GM19397 (cell line): ENCODE results near the gene UBR2.
"Not testable (repeated sequence)": the region's sequence is repeated elsewhere in the genome, so short reads cannot be mapped to it uniquely, and the experiment has no call there.

Experiments
- ATAC-seq: cut with Tn5 transposase; IDR thresholded peaks from one replicate; pipeline ENCODE4 v1.9.1; 2021; ENCODE audit warnings: mild to moderate bottlenecking, moderate library complexity; ENCODE audit not compliant: unreplicated experiment

Gene UBR2

GRCh38 chr6:42690151-42690702 lies 126.4 kb downstream of the UBR2 start:
- ATAC-seq: no peak

GRCh38 chr6:42690872-42691271 lies 127.0 kb downstream of the UBR2 start:
- no peak for ATAC-seq

- no peak for ATAC-seq
These were observed 128.5 kb downstream of the UBR2 start for GRCh38 chr6:42692137-42692911.

- ATAC-seq: no peak
These were observed 130.0 kb downstream of the UBR2 start for GRCh38 chr6:42693725-42694323.

GRCh38 chr6:42694586-42694985 lies 130.8 kb downstream of the UBR2 start:
- no peak for ATAC-seq

- ATAC-seq: no peak
These were observed 132.9 kb downstream of the UBR2 start for GRCh38 chr6:42696526-42697267.

- no peak for ATAC-seq
These were observed 133.4 kb downstream of the UBR2 start for GRCh38 chr6:42697268-42697655.

- ATAC-seq: no peak
These were observed 134.4 kb downstream of the UBR2 start for GRCh38 chr6:42698217-42698616.

GRCh38 chr6:42702200-42702599 lies 138.4 kb downstream of the UBR2 start:
- no peak for ATAC-seq

- not testable (repeated sequence) for ATAC-seq
These were observed 139.0 kb downstream of the UBR2 start for GRCh38 chr6:42702786-42703185.

- no peak for ATAC-seq
These were observed 140.6 kb downstream of the UBR2 start for GRCh38 chr6:42704251-42704936.

- no peak for ATAC-seq
These were observed 141.1 kb downstream of the UBR2 start for GRCh38 chr6:42704937-42705374.

GRCh38 chr6:42707595-42707994 lies 143.8 kb downstream of the UBR2 start:
- ATAC-seq: no peak

- ATAC-seq: no peak
These were observed 144.3 kb downstream of the UBR2 start for GRCh38 chr6:42708096-42708495.

- ATAC-seq: no peak
These were observed 146.0 kb downstream of the UBR2 start for GRCh38 chr6:42709871-42710270.

- ATAC-seq: no peak
These were observed 146.5 kb downstream of the UBR2 start for GRCh38 chr6:42710316-42710715.

GRCh38 chr6:42711930-42712329 lies 148.1 kb downstream of the UBR2 start:
- no peak for ATAC-seq

GRCh38 chr6:42714098-42714761 lies 150.4 kb downstream of the UBR2 start:
- ATAC-seq: no peak

GRCh38 chr6:42715871-42716270 lies 152.0 kb downstream of the UBR2 start:
- ATAC-seq: no peak

- no peak for ATAC-seq
These were observed 156.9 kb downstream of the UBR2 start for GRCh38 chr6:42720739-42721138.
